Ureter (tissue), 1 donor: ENCODE measurements around the gene PARD3. TPM values are rescaled to one million over a fixed set of nuclear protein-coding genes. Genes with fewer than 3 reads are reported as not detected.
A peak's percentile ranks its signal among the peaks of the same experiment; 100 is the strongest.

Experiments used
- DNase-seq: peaks from one replicate; pipeline ENCODE4 v3.0.0-alpha.2; 2020; ENCODE audit warnings: low spot score
- total RNA-seq: library from RNA; stranded (reverse); gene quantifications from one replicate; pipeline ENCODE4 v1.2.4, GENCODE V29; 2023
- donor health status: DM: yes; HTN: yes; CAD: no.

The PARD3 gene
- total RNA-seq, 1 donor from 2014 or later: 73.5 TPM

DNA sequence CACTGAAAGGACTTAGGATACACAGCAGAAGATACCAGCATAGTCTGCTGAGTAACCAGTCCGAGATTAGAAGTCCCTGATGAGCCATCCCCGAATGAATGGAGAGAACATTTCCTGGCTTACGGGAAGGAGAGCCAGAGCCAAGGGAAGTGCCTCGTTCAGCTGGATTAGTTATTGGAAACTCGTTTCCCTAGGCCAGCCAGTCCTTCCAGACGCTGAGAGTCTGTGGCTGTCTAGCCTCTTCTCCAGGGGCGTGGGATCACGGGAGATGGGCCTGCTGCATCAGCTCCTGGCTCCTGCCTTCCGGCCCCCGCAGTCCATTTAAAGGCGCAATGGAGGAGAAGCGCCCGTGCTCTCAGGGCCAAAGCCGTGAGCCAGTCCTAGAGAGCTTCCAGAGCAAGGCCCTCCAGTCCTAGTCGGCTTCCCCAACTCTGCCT is 712.8 kb downstream of the PARD3 start:
- peak; percentile 75 for DNase-seq

DNA sequence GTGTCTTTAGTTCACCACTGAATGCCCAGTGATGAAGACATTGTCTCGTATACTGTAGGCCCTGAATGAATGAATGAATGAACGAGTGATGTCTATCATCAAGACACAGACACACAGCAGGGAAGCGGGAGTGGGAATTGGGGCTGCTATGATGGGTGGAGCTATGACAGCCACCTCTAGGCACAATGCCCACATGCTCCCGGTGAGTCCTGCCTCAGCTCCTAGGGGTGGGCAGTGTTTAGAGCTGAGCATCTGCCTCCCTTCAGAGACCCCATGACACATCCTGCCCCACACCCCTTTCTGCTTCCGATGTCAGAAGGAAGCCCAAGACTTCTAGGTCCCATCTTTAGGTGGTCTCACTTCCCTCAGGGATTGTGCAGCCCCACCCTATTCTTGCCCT is 714.1 kb downstream of the PARD3 start:
- DNase-seq: no peak

DNA sequence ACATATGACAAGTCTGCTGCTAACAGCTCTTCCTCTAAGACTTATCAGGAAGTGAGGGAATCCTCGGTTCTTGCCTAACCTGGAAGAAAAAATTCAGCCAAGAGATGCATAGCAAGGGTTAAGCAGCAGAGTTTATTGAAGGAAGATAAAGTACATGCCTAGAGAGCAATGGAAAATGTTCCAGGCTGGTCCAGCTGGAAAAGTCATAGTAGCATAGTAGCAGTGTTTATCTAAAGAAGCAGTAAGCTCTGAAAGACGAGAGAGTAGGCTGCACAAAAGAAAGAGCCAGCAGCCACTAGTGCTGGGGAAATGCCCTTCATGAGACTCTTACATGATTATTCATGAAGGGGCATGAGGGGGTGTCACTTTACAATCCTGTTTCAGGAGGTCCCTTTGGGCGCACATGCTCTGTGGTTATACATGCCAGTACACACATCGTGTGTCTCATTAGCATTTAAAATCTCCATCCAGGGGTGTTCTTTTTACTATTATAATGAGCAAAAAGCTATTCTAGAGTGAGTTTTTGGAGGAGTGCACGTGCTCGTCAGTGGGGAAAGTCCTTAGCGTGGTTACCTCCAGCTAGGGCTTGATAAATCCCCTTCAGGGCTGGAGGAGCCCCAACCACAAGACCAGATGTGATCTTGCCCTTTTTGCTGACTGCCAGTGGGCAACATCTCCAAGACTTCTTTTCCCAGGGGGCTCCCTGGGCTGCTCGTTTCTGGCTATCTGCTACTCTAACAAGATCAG is 716.1 kb downstream of the PARD3 start:
- DNase-seq: peak; percentile 8

DNA sequence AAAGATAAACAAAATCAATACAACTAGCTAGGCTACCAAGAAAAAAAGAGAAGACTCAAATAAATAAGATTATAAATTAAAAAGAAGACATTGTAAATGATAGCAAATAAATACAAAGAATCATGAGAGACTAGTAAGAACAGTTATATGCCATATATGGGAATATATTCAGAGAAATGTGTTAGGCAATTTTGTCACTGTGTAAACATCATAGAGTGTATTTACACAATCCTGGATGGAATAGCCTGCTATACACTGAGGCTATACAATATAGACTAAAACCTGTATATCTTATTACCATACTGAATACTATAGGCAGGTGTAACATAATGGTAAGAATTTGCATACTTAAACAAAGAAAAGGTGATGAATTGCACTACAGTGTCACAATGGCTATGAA is 717.4 kb downstream of the PARD3 start:
- DNase-seq: no peak

- no peak for DNase-seq
Observed at GRCh38 chr10:34094961-34095360, 720.1 kb downstream of the PARD3 start.

DNA sequence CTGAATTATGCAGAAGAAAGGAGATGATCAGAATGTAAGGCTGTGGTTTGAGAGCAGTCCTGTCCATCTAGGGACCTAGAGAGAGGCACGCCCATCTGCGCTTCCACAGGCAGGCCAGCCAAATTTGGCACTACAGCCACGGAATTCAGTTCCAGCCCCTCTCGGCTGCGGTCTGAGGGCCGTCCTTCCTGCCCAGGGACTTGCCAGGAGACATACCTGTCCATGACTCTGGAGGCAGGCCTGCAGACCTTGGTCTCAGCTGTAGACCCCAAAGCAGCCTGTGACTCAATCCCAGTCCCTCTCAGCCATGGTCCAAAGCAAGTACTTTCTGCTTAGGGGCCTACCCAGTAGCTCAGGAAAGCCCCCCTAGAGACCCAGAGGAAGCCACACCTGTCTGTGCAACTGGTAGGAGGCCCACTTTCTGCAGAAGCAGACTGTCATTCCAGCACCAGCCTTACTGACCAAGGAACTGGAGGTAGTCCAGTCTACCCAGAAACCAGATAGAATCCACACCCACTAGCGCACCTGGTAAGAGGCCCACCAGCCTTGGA is 720.9 kb downstream of the PARD3 start:
- no peak for DNase-seq

GRCh38 chr10:34092891-34093290 is 722.2 kb downstream of the PARD3 start:
- DNase-seq: no peak

DNA sequence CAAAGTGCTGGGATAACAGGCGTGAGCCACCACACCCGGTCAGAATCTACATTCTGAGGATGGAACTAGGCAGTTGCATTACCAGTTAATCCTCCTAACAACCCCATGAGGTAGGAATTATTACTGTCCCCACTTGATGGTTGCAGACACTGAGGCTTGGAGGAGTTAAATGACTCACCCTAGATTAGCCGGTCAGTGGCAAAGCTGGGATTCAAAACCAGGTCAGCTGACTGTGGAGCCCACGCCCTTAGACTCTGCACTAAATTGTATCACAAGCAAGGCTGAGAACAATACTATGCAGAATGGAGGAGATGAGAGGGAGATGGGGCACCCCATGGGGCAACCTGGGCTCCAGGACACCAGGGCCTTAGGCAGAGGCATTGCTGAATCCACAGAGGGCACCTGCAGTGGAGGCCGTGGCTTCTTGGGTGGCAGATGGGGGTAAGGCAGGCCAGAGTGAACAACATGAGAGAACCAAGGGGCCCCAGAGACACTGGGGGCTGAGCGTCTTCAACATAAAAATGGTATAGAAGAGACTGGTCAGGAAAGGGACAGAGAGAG is 723.4 kb downstream of the PARD3 start:
- DNase-seq: no peak

GRCh38 chr10:34089253-34089652 is 725.8 kb downstream of the PARD3 start:
- DNase-seq: no peak

- no peak for DNase-seq
Observed at GRCh38 chr10:34088208-34088794, 726.8 kb downstream of the PARD3 start.

DNA sequence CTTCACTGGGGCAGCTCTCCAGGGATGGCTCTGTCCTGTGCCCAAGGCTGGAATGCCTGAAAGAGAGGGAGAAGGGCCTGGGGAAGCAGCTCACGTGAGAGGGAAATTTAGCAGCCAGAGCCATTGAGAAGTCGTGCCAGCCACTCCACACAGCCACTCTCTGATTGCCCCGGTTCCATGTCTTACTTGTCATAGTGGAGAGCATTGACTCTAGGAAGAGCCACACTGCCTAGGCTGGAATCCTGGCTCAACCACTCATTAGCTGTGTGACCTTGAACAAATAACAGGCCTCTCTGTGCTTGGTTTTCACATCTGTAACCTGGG is 728.0 kb downstream of the PARD3 start:
- no peak for DNase-seq

GRCh38 chr10:34083567-34083966 is 731.5 kb downstream of the PARD3 start:
- no peak for DNase-seq

DNA sequence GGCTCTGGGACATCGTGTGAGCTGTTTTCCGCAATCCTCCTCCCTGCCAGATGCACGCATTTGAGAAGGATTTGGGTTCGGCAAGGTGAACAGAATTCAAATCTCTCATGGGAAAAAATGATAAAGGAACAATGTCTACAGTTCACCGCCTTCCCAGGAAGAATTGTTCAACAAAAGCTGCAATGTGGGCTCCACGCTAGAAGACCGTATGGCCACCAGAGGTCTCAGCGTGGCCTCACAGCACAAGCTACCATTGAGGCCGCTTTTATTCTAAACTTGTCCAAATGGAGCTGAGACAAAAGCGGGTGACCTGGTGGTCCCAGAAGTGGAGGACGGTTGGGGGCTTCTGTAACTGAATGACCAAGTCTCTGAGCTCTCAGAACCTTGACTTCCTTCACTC is 733.1 kb downstream of the PARD3 start:
- DNase-seq: no peak

DNA sequence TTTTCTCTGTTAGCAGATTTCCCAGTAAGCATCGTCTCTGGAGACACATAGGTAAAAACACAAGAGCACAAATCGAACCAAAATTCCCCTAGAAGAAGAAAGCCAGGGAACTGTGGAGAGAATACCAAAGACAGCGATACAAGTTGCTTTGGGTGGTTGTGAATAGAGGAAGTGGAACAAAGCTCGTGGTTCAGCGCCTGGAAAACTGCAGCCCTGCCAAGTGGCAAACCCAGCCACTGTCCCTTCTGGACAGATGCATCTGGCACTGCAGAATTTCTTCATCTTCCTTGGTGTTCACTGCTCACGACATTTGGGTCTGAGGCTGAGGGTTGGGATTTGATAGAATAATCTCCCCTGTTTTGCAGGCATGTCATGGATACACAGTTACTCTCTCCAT is 733.8 kb downstream of the PARD3 start:
- DNase-seq: no peak

- DNase-seq: no peak
Observed at GRCh38 chr10:34080485-34081346, 734.4 kb downstream of the PARD3 start.

GRCh38 chr10:34079702-34080484 is 735.2 kb downstream of the PARD3 start:
- no peak for DNase-seq

- DNase-seq: no peak
Observed at GRCh38 chr10:34078745-34079470, 736.2 kb downstream of the PARD3 start.

DNA sequence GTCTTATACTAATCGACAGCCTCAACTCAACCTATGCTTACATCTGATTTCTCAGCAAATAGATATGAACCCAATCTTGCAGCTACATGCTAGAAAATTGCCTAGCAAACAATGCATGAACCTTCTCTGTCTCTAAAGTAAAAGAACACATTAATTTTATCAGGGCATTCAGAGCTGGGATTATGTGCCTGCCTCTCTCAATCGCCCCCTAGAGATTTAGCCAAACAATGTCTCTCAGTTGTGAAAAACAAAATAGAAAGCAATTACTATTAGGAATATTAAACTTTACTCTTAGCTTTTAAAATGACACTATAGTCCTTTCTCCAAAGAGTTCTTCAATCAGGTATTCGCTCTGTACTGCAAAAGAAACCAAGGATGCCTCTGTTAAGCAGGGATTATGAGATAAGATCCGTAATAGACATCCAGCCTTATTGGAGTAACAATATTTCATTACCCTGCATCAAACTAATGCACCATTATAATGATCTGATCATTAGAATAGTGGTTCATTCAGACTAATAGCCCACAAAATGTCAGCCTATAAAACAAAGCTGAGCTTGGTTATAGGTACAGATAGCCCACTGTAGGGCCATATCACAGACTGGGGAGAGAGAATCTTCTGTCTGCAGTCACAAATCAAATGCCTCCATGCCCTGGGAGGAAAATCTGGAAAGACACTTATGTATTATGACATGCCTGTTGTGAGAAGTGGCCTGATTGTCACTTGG is 736.9 kb downstream of the PARD3 start:
- DNase-seq: no peak

- DNase-seq: no peak
Observed at GRCh38 chr10:34076443-34076842, 738.7 kb downstream of the PARD3 start.
